RWPE2 (cell line): ENCODE measurements around the gene TCF12.

Experiments
- ATAC-seq: fragments of 200-7000 bp; cut with Tn5 transposase; 3 replicates; pipeline ENCODE4 v1.9.1; 2021; ENCODE audit warnings: low read depth
- DNase-seq: peaks from one replicate; pipeline ENCODE4 v3.0.0-alpha.2; 2020; ENCODE audit warnings: low spot score
- H3K27ac ChIP-seq: fragments of 450-650 bp; 2 replicates; pipeline ENCODE4 v1.5.1; 2017; ENCODE audit warnings: mild to moderate bottlenecking; ENCODE audit not compliant: poor library complexity, severe bottlenecking
- H3K27me3 ChIP-seq: fragments of 250-450 bp; sonication (Bioruptor Pico); 2 replicates; pipeline ENCODE4 v1.5.1; 2021; ENCODE audit warnings: mild to moderate bottlenecking, moderate library complexity; ENCODE audit not compliant: insufficient read depth, poor library complexity, severe bottlenecking
- H3K36me3 ChIP-seq: fragments of 250-450 bp; sonication (Bioruptor Pico); 2 replicates; pipeline ENCODE4 v1.5.1; 2020; ENCODE audit warnings: low read depth, mild to moderate bottlenecking, moderate library complexity
- H3K4me1 ChIP-seq: fragments of 250-450 bp; sonication (Bioruptor Pico); 2 replicates; pipeline ENCODE4 v1.5.1; 2021; ENCODE audit warnings: mild to moderate bottlenecking, moderate library complexity; ENCODE audit not compliant: insufficient read depth, poor library complexity, severe bottlenecking
- H3K4me3 ChIP-seq: fragments of 250-450 bp; sonication (Bioruptor Pico); 2 replicates; pipeline ENCODE4 v1.5.1; 2021; ENCODE audit warnings: mild to moderate bottlenecking, moderate library complexity; ENCODE audit not compliant: severe bottlenecking
- H3K9me3 ChIP-seq: fragments of 250-450 bp; sonication (Bioruptor Pico); 2 replicates; pipeline ENCODE4 v1.5.1; 2021; ENCODE audit warnings: mild to moderate bottlenecking, moderate library complexity; ENCODE audit not compliant: severe bottlenecking
- TF ChIP-seq, protein P1 (sequence below): fragments of 450-650 bp; IDR thresholded peaks from one replicate; pipeline ENCODE4 v1.5.1; 2017; ENCODE audit warnings: mild to moderate bottlenecking, moderate library complexity; ENCODE audit not compliant: poor library complexity, severe bottlenecking

The TCF12 gene

DNA sequence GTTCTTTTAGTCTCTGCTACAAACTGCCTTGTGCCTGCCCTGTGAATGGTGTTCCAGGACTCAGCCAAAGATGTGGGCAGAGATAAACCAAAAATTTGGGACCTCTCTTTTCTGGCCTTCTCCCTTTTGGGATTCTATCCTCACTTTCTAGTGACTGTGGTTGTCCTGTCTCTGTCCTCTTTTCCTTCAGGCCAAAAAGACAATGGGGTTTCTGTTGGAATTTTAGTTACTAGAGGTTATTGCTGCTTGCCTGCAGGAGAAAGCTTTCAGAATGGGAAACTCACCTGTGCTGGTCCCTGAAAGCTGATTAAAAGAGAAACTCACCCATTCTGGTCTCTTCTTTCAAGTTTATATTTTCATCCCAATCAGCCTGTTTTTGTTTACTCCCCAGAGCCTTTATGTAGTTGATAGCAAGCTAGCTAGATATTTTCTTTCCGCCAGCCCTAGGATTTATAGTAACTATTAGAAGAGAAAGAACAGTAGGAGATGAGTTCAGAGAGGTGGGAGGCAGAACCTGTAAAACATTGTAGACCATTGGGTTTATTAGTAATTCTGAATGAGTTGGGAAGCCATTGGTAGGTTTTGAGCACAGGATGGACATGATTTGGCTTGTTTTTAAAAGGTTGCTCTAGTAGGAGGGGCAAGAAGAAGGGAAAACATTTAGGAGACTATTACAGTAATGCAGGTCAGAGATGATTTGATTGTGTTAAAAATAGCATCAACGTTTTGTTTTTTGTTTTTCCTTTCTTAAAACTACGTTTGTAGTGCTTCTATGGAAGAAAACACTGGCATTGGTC, 138.9 kb downstream of the TCF12 start:
- no peaks in the 10 kb centered on the region for H3K9me3 ChIP-seq
- peak overlapping the region; percentile 98 for H3K27ac ChIP-seq
- peak overlapping the region; percentile 12 for H3K4me3 ChIP-seq
- DNase-seq (no peak), ATAC-seq (peak; percentile 43)
- TF ChIP-seq, protein P1, sequence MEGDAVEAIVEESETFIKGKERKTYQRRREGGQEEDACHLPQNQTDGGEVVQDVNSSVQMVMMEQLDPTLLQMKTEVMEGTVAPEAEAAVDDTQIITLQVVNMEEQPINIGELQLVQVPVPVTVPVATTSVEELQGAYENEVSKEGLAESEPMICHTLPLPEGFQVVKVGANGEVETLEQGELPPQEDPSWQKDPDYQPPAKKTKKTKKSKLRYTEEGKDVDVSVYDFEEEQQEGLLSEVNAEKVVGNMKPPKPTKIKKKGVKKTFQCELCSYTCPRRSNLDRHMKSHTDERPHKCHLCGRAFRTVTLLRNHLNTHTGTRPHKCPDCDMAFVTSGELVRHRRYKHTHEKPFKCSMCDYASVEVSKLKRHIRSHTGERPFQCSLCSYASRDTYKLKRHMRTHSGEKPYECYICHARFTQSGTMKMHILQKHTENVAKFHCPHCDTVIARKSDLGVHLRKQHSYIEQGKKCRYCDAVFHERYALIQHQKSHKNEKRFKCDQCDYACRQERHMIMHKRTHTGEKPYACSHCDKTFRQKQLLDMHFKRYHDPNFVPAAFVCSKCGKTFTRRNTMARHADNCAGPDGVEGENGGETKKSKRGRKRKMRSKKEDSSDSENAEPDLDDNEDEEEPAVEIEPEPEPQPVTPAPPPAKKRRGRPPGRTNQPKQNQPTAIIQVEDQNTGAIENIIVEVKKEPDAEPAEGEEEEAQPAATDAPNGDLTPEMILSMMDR, result no peak
- 0 out of 2 replicates have a peak, but pooled peaks cover under 1% of the 10 kb centered on the region for H3K36me3 ChIP-seq
- no peaks in the 10 kb centered on the region for H3K27me3 ChIP-seq
- H3K4me1 ChIP-seq, result peaks cover 52% of the 10 kb centered on the region

DNA sequence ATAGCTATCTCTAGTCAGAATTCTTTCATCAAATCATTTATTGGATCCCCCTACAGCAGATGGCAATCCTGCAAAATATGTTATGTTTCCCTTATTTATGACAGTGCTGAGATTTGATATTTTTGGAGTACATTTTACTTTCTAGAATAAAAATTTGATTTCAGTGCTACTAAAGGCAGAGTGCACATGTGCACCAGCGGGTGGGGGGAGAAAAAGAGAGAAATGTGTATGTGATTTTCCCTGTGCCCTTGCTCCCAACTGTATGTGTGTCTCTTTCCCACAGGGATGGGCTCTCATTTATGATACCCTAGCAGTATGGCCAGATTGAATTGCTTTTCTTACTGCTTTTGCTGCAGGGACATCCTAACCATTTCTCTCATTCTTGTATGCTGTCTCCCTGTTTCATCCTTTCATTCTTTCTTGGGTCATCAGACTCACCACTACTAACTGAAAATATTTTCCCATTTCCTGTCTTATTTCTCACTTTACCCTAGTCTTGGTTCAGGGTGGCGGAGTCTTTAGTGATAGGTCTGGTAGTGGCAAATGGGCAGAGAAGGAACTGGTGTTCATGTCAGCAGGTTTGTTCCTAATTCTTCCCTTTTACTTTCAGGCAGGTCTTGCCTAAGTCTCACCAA, 140.7 kb downstream of the TCF12 start:
- Histone ChIP-seq H3K36me3 (peaks cover 10% of the 10 kb centered on the region; the same call in 1 of the 2 replicates), H3K27ac (peak overlapping the region; percentile 98), H3K4me1 (peaks cover 59% of the 10 kb centered on the region), H3K27me3 (no peaks in the 10 kb centered on the region), H3K9me3 (no peaks in the 10 kb centered on the region), H3K4me3 (no peak overlapping the region)
- DNase-seq, result no peak
- no peak for ATAC-seq
- TF ChIP-seq, protein P1, result no peak

DNA sequence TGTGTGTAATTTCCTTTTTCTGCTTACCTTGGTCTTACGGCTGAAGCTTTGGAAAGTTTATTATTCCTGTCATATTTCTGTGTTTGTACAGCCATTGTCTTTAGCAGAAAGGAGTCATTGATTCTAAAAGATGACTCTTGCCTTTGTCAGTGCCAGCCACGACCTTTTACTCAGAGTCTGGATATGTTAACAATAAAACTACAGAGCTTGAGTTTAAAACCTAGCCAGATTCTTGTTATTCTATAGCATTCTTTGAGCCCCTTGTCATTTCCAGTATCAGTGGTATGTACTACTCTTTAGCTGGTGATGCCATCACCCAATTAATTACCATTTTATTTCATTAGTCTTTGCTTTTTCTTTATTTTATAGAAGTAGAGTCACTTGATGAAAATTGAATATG, 142.4 kb downstream of the TCF12 start:
- no peaks in the 10 kb centered on the region for H3K27me3 ChIP-seq
- peaks cover 62% of the 10 kb centered on the region for H3K4me1 ChIP-seq
- H3K9me3 ChIP-seq, result no peaks in the 10 kb centered on the region
- TF ChIP-seq, protein P1, result no peak
- H3K27ac ChIP-seq, result peak overlapping the region; percentile 98
- no peak for DNase-seq
- peak; percentile 92 for ATAC-seq
- no peak overlapping the region for H3K4me3 ChIP-seq
- peaks cover 10% of the 10 kb centered on the region; the same call in 1 of the 2 replicates for H3K36me3 ChIP-seq

DNA sequence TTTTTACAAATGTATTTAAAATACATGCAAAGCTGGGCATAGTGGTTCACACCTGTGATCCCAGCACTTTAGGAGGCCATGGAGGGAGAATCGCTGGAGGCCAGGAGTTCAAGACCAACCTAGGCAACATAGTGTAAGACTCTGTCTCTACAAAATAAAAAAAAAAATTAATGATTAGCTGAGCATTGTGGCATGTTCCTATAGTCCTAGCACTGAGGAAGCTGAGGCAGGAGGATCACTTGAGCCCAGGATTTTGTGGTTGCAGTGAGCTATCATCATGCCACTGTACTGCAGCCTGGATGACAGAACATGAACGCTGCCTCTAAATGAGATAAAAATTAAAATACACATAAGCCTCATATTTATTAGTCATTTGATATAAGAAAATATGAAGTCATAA, 142.8 kb downstream of the TCF12 start:
- Histone ChIP-seq H3K4me3 (no peak overlapping the region), H3K4me1 (peaks cover 67% of the 10 kb centered on the region), H3K27me3 (no peaks in the 10 kb centered on the region), H3K27ac (peak overlapping the region; percentile 98), H3K9me3 (no peaks in the 10 kb centered on the region), H3K36me3 (peaks cover 10% of the 10 kb centered on the region; the same call in 1 of the 2 replicates)
- ATAC-seq, result no peak
- TF ChIP-seq, protein P1, result no peak
- no peak for DNase-seq
